HEK293 (cell line): ENCODE results near the gene PSTPIP1.

Experiments
- CTCF ChIA-PET: fragments of 350-600 bp; formaldehyde crosslinking; extraction: SDS; loops from one replicate; lab custom pipeline; 2021; ENCODE audit warnings: antibody characterized with exemption; lab: Yijun Ruan, JAX
- POLR2A ChIA-PET: fragments of 300-600 bp; formaldehyde crosslinking; extraction: SDS; loops from one replicate; lab custom pipeline; 2020; ENCODE audit warnings: antibody characterized with exemption, inconsistent platforms; lab: Yijun Ruan, JAX
- H3K27ac ChIP-seq: fragments of 200-500 bp; sonication (Bioruptor generic); 2 replicates; pipeline ENCODE4 v1.5.1; 2014; ENCODE audit warnings: low read depth, low read length, control low read depth, inconsistent platforms; ENCODE audit errors: extremely low read depth
- H3K36me3 ChIP-seq, 2 experiments: fragments of 200-500 bp in 1 of 2; sonication (Bioruptor generic) in 1 of 2; 1 replicate in 1 of 2; 2 replicates in 1 of 2; pipeline ENCODE4 v1.5.1; 2014 to 2017; ENCODE audit warnings: inconsistent platforms in 2 of 2, low read length in 2 of 2; ENCODE audit not compliant: control insufficient read depth in 2 of 2, insufficient read depth in 1 of 2
- H3K4me1 ChIP-seq: fragments of 200-500 bp; sonication (Bioruptor generic); 2 replicates; pipeline ENCODE4 v1.5.1; 2014; ENCODE audit warnings: mild to moderate bottlenecking, low read length, inconsistent platforms; ENCODE audit not compliant: control insufficient read depth, insufficient read depth
- H3K4me3 ChIP-seq: 2 replicates; pipeline ENCODE4 v1.5.1; 2011; ENCODE audit warnings: low read depth, mild to moderate bottlenecking, control low read depth, low read length, moderate library complexity
- H3K9me3 ChIP-seq: fragments of 200-500 bp; sonication (Bioruptor generic); 2 replicates; pipeline ENCODE4 v1.5.1; 2014; ENCODE audit warnings: low read depth, low read length, inconsistent platforms; ENCODE audit not compliant: control insufficient read depth, insufficient read depth
- MZF1 ChIP-seq: fragments of 450-650 bp; formaldehyde crosslinking; IDR thresholded peaks from 2 replicates; pipeline ENCODE4 v1.5.1; 2017; ENCODE audit warnings: missing biosample characterization, missing genetic modification characterization, borderline replicate concordance
- PRDM10 ChIP-seq: fragments of 450-650 bp; formaldehyde crosslinking; IDR thresholded peaks from 2 replicates; pipeline ENCODE4 v1.5.1; 2016; ENCODE audit warnings: missing biosample characterization, missing genetic modification characterization
- PRDM6 ChIP-seq: fragments of 450-650 bp; formaldehyde crosslinking; IDR thresholded peaks from 2 replicates; pipeline ENCODE4 v1.5.1; 2017; ENCODE audit warnings: missing biosample characterization, missing genetic modification characterization
- SP3 ChIP-seq: fragments of 450-650 bp; formaldehyde crosslinking; IDR thresholded peaks from 2 replicates; pipeline ENCODE4 v1.5.1; 2016; ENCODE audit warnings: missing biosample characterization, missing genetic modification characterization
- ZBTB11 ChIP-seq: fragments of 450-650 bp; formaldehyde crosslinking; conservative IDR thresholded peaks from 2 replicates; pipeline ENCODE4 v1.5.1; 2016; ENCODE audit warnings: low read depth, missing biosample characterization, missing genetic modification characterization
- ZBTB26 ChIP-seq: fragments of 450-650 bp; formaldehyde crosslinking; optimal IDR thresholded peaks from 2 replicates; pipeline ENCODE3; 2016; ENCODE audit warnings: missing biosample characterization, mild to moderate bottlenecking, missing genetic modification characterization
- ZBTB6 ChIP-seq: fragments of 450-650 bp; formaldehyde crosslinking; IDR thresholded peaks from 2 replicates; pipeline ENCODE4 v1.5.1; 2017; ENCODE audit warnings: missing biosample characterization, missing genetic modification characterization
- ZNF10 ChIP-seq: fragments of 450-650 bp; formaldehyde crosslinking; IDR thresholded peaks from 2 replicates; pipeline ENCODE4 v1.5.1; 2017; ENCODE audit warnings: missing biosample characterization, missing genetic modification characterization
- ZNF239 ChIP-seq: fragments of 450-650 bp; formaldehyde crosslinking; IDR thresholded peaks from 2 replicates; pipeline ENCODE4 v1.5.1; 2016; ENCODE audit warnings: missing biosample characterization, missing genetic modification characterization
- ZNF292 ChIP-seq: fragments of 450-650 bp; formaldehyde crosslinking; IDR thresholded peaks from 2 replicates; pipeline ENCODE4 v1.5.1; 2016; ENCODE audit warnings: low read depth, missing biosample characterization, missing genetic modification characterization, borderline replicate concordance
- ZNF404 ChIP-seq: fragments of 450-650 bp; formaldehyde crosslinking; IDR thresholded peaks from 2 replicates; pipeline ENCODE4 v1.5.1; 2017; ENCODE audit warnings: missing biosample characterization, missing genetic modification characterization
- ZNF416 ChIP-seq: fragments of 450-650 bp; formaldehyde crosslinking; IDR thresholded peaks from 2 replicates; pipeline ENCODE4 v1.5.1; 2016; ENCODE audit warnings: missing biosample characterization, missing genetic modification characterization
- ZNF449 ChIP-seq: fragments of 450-650 bp; formaldehyde crosslinking; IDR thresholded peaks from 2 replicates; pipeline ENCODE4 v1.5.1; 2017; ENCODE audit warnings: missing biosample characterization, mild to moderate bottlenecking, missing genetic modification characterization, moderate library complexity
- ZNF518A ChIP-seq: fragments of 450-650 bp; formaldehyde crosslinking; conservative IDR thresholded peaks from 2 replicates; pipeline ENCODE4 v1.5.1; 2016; ENCODE audit warnings: low read depth, missing biosample characterization, missing genetic modification characterization
- ZNF670 ChIP-seq: fragments of 450-650 bp; formaldehyde crosslinking; IDR thresholded peaks from 2 replicates; pipeline ENCODE4 v1.5.1; 2016; ENCODE audit warnings: missing biosample characterization, missing genetic modification characterization, low read depth
- ZNF776 ChIP-seq: fragments of 450-650 bp; formaldehyde crosslinking; IDR thresholded peaks from 2 replicates; pipeline ENCODE4 v1.5.0; 2017; ENCODE audit warnings: missing biosample characterization, missing genetic modification characterization, borderline replicate concordance
- ZSCAN5A ChIP-seq: fragments of 450-650 bp; formaldehyde crosslinking; IDR thresholded peaks from 2 replicates; pipeline ENCODE4 v1.5.1; 2016; ENCODE audit warnings: missing biosample characterization, missing genetic modification characterization

The PSTPIP1 gene

GRCh38 chr15:76994001-76994400 is 925 bp upstream of the PSTPIP1 start:
- ChIA-PET POLR2A (interaction anchor here (0.5 kb wide), 1 partner anchor 159 kb away, joined by 8 read pairs; no protein-coding TSS in a partner anchor), CTCF (interaction anchor here (0.6 to 1.5 kb wide), 2 partner anchors 21 to 29 kb away, joined by 3 to 4 read pairs; no protein-coding TSS in a partner anchor)
- no peaks in the 10 kb centered on the region for H3K4me1 ChIP-seq
- no peak overlapping the region for H3K4me3 ChIP-seq
- H3K27ac ChIP-seq, result no peak overlapping the region
- H3K9me3 ChIP-seq, result no peaks in the 10 kb centered on the region
- H3K36me3 ChIP-seq, result no peaks in the 10 kb centered on the region
- TF ChIP-seq ZNF239 (tag by site-specific recombination) (no peak), PRDM6 (tag by site-specific recombination) (no peak), ZBTB11 (no peak), ZNF416 (tag by site-specific recombination) (no peak), ZNF292 (no peak), ZNF449 (tag by site-specific recombination) (no peak), SP3 (no peak), PRDM10 (tag by site-specific recombination) (no peak), ZNF776 (tag by site-specific recombination) (no peak), ZNF404 (no peak), ZNF10 (tag by site-specific recombination) (no peak), ZNF670 (tag by site-specific recombination) (no peak), MZF1 (tag by site-specific recombination) (no peak), ZSCAN5A (no peak), ZNF518A (tag by site-specific recombination) (no peak), ZBTB6 (tag by site-specific recombination) (no peak), ZBTB26 (tag by site-specific recombination) (no peak)
